PC-9 (cell line): ENCODE measurements around the gene STK38L. TPM values are rescaled to one million over a fixed set of nuclear protein-coding genes. Genes with fewer than 3 reads are reported as not detected.

Source experiments
- BruUV-seq: library from RNA; stranded (reverse); fragments of 400-500 nt; replicated peaks from 2 replicates; lab custom pipeline; 2021; lab: Mats Ljungman, UMichigan
- CTCF ChIA-PET: fragments of 300-600 bp; sonication (Branson Sonifier 250); formaldehyde crosslinking; loops from one replicate; lab custom pipeline; 2022; ENCODE audit warnings: antibody characterized with exemption; lab: Charles Lee
- POLR2A ChIA-PET: fragments of 300-600 bp; sonication (Branson Sonifier 250); formaldehyde crosslinking; loops from one replicate; lab custom pipeline; 2022; ENCODE audit warnings: antibody characterized with exemption; ENCODE audit not compliant: unreplicated experiment; lab: Charles Lee
- DNase-seq, 2 experiments: peaks; one replicate each; pipeline versions ENCODE4 v3.0.0 to v3.0.0-alpha.2; 2015 to 2022; ENCODE audit warnings: mixed read lengths in 1 of 2
- H2AFZ ChIP-seq: fragments of 200-600 bp; sonication (generic); 2 replicates; pipeline ENCODE4 v1.8.1; 2017; ENCODE audit warnings: antibody characterized with exemption
- H3F3A ChIP-seq: fragments of 200-600 bp; sonication (generic); 2 replicates; pipeline ENCODE4 v1.8.1; 2017; ENCODE audit warnings: antibody characterized with exemption, mild to moderate bottlenecking, low read depth; ENCODE audit not compliant: insufficient read depth
- H3K27ac ChIP-seq: fragments of 200-600 bp; sonication (generic); 2 replicates; pipeline ENCODE4 v1.6.1; 2016; ENCODE audit warnings: mixed run types
- H3K27me3 ChIP-seq: fragments of 200-600 bp; sonication (generic); 2 replicates; pipeline ENCODE4 v1.6.1; 2016; ENCODE audit warnings: low read depth, mixed run types; ENCODE audit not compliant: insufficient read depth
- H3K36me3 ChIP-seq: fragments of 200-600 bp; sonication (generic); 2 replicates; pipeline ENCODE4 v1.6.1; 2016; ENCODE audit warnings: low read depth, mixed run types
- H3K4me1 ChIP-seq: fragments of 200-600 bp; sonication (generic); replicated peaks from 2 replicates; pipeline ENCODE4 v1.6.1; 2016; ENCODE audit warnings: mixed run types; ENCODE audit not compliant: insufficient read depth
- H3K4me2 ChIP-seq: fragments of 200-600 bp; sonication (generic); 2 replicates; pipeline ENCODE4 v1.6.1; 2017; ENCODE audit warnings: mixed run types
- H3K4me3 ChIP-seq: fragments of 200-600 bp; sonication (generic); 2 replicates; pipeline ENCODE4 v1.6.1; 2016; ENCODE audit warnings: mixed run types
- H3K79me2 ChIP-seq: fragments of 200-600 bp; sonication (generic); 2 replicates; pipeline ENCODE4 v1.6.1; 2017; ENCODE audit warnings: low read depth, mixed run types
- H3K9me2 ChIP-seq: fragments of 200-600 bp; sonication (generic); 2 replicates; pipeline ENCODE4 v1.8.1; 2017; ENCODE audit warnings: mild to moderate bottlenecking; ENCODE audit not compliant: insufficient read depth
- H3K9me3 ChIP-seq: fragments of 200-600 bp; sonication (generic); 2 replicates; pipeline ENCODE4 v1.8.1; 2016; ENCODE audit warnings: low read depth; ENCODE audit not compliant: insufficient read depth
- H4K20me1 ChIP-seq: fragments of 200-600 bp; sonication (generic); 2 replicates; pipeline ENCODE4 v1.8.1; 2017; ENCODE audit not compliant: insufficient read depth
- CTCF ChIP-seq: fragments of 200-600 bp; sonication (generic); conservative IDR thresholded peaks from 2 replicates; pipeline ENCODE4 v1.6.1; 2017; ENCODE audit warnings: mixed run types, antibody characterized with exemption, mild to moderate bottlenecking, moderate library complexity
- EZH2 ChIP-seq: fragments of 200-600 bp; sonication (generic); IDR thresholded peaks from 2 replicates; pipeline ENCODE4 v1.8.0; 2017; ENCODE audit warnings: antibody characterized with exemption, low read depth
- intact Hi-C: fragments of 100-400 bp; cut with micrococcal nuclease; formaldehyde crosslinking; loops from one replicate; pipeline ENCODE4 v1.10.0; 2022; ENCODE audit not compliant: unreplicated experiment
- total RNA-seq: library from RNA; stranded (reverse); gene quantifications from 2 replicates; pipeline ENCODE4 v1.2.3, GENCODE V29; 2021

STK38L gene
- total RNA-seq, 1 experiment from 2014 or later = 34.7 TPM

DNA sequence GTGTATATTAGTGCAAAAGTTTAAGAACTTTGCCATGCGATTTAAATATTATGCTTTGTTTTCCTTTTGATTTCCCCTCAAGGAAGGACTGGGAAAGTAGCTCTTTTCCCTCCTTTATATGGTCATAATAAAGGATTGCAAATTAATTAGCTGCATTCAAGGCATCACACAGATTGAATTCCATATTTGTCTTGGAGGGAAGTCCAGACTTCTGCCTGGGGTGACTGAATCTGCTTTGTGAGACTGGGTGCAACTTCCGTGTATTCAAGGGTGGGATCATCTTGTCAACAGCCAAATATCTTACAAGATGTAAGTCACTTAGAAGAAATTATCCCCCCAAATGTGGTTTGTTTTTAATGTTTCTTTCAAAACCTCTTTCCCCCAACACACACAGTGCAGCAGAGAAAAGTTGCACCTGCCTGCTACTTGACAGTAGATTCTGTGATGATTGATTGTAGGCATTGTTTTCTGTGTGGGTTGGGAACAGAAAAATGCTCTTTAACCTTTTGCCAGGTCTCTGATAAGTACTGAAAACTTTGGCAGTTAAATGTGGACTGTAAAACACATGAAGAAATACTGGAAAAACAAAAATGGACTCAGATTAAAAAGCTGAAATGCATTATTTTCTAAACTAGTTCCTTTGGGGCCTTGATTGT lies 28.4 kb downstream of the STK38L start:
- Histone ChIP-seq H2AFZ (no peak overlapping the region), H3K9me3 (0 out of 2 replicates have a peak, but pooled peaks cover 3% of the 10 kb centered on the region), H3K79me2 (peaks cover 20% of the 10 kb centered on the region; the same call in 1 of the 2 replicates), H3K4me2 (0 out of 2 replicates have a peak overlapping the region, but pooled peaks have one; percentile 6), H3K27ac (no peak overlapping the region), H3K4me1 (peaks cover 11% of the 10 kb centered on the region), H3K9me2 (no peaks in the 10 kb centered on the region), H3K27me3 (no peaks in the 10 kb centered on the region), H4K20me1 (0 out of 2 replicates have a peak, but pooled peaks cover 4% of the 10 kb centered on the region), H3K4me3 (no peak overlapping the region), H3K36me3 (peaks cover 3% of the 10 kb centered on the region; the same call in 1 of the 2 replicates), H3F3A (no peaks in the 10 kb centered on the region; the same call in 1 of the 2 replicates)
- BruUV-seq = no TSS peak
- CTCF ChIA-PET = interaction anchor here (0.5 to 1.0 kb wide), 2 partner anchors 108 to 251 kb away, joined by 3 read pairs; no protein-coding TSS in a partner anchor
- DNase-seq = peak; percentile 6 to 43
- POLR2A ChIA-PET = interaction anchor here (0.6 to 0.7 kb wide), 2 partner anchors 24 to 27 kb away, joined by 3 read pairs; no protein-coding TSS in a partner anchor
- intact Hi-C loops = no loop called here
- TF ChIP-seq CTCF (no peak), EZH2 (no peak)

DNA sequence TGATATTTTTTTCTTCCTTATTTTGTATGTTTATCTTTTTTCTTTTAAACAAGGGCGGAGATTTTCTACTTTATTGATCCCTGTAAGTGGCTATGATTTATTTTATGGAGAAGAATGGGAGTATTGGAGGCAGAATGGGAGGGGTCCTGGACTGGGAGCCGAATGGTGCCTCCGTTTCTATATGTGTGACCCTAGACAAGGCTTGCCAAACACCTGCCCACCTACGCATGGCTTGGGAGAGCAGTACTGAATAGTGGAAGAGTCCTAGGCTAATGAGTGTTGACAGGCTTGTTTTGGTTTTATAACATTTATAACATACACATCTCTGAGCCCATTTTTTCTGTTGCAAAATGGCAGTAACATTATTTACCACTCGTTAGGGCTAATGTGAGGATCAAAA lies 29.0 kb downstream of the STK38L start:
- Histone ChIP-seq H3K27ac (no peak overlapping the region), H3K79me2 (peaks cover 20% of the 10 kb centered on the region; the same call in 1 of the 2 replicates), H3K4me2 (no peak overlapping the region), H3K9me2 (no peaks in the 10 kb centered on the region), H4K20me1 (0 out of 2 replicates have a peak, but pooled peaks cover 4% of the 10 kb centered on the region), H3K27me3 (no peaks in the 10 kb centered on the region), H3K4me1 (peaks cover 11% of the 10 kb centered on the region), H2AFZ (no peak overlapping the region), H3K9me3 (0 out of 2 replicates have a peak, but pooled peaks cover 3% of the 10 kb centered on the region), H3K4me3 (no peak overlapping the region), H3K36me3 (peaks cover 3% of the 10 kb centered on the region; the same call in 1 of the 2 replicates), H3F3A (no peaks in the 10 kb centered on the region; the same call in 1 of the 2 replicates)
- DNase-seq = no peak
- intact Hi-C loops = no loop called here
- TF ChIP-seq EZH2 (no peak), CTCF (no peak)
- CTCF ChIA-PET = no interaction called here
- no TSS peak for BruUV-seq
- POLR2A ChIA-PET = no interaction called here

DNA sequence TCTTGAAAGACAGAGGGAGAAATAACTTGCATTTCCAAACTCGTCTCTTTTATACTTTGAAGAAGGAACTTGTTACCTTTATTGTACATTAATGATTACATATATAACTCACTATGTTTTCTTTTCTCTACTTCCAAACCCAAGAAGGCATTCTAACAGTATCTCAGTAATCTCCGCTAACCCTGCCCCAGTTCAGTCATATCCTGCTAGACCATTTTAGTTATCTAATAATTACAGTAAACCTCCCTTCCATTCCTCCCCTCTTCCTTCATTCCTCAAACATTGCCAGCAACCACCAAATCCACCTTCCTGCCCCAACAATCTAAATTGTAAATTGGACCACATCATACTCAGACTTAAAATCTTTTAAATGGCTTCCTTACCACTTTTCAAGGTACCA lies 30.6 kb downstream of the STK38L start:
- Histone ChIP-seq H3K9me2 (no peaks in the 10 kb centered on the region), H3K4me3 (no peak overlapping the region), H3K4me2 (no peak overlapping the region), H3K9me3 (no peaks in the 10 kb centered on the region), H2AFZ (no peak overlapping the region), H3K27ac (no peak overlapping the region), H3K36me3 (peaks cover 3% of the 10 kb centered on the region; the same call in 1 of the 2 replicates), H3K27me3 (no peaks in the 10 kb centered on the region), H3K79me2 (peaks cover 20% of the 10 kb centered on the region; the same call in 1 of the 2 replicates), H4K20me1 (0 out of 2 replicates have a peak, but pooled peaks cover 4% of the 10 kb centered on the region), H3K4me1 (peaks cover 11% of the 10 kb centered on the region), H3F3A (no peaks in the 10 kb centered on the region; the same call in 1 of the 2 replicates)
- no peak for TF ChIP-seq EZH2
- no peak for TF ChIP-seq CTCF
- ChIA-PET CTCF (interaction anchor here (0.6 kb wide), 1 partner anchor 384 kb away, joined by 3 read pairs; no protein-coding TSS in a partner anchor), POLR2A (no interaction called here)
- BruUV-seq = no TSS peak
- intact Hi-C loops = no loop called here
- DNase-seq = no peak
